Stimulated activated memory B cell treated with anti-CD40 and anti-IgM and Interleukin-4, amounts not matched to agents 10 μg/mL and 1 μg/mL and 100 μg/mL, for 72 hours (primary cell): Measurements from ENCODE around the gene EFHC1.

Source experiments
- ATAC-seq: fragments of 150-1000 bp; cut with Tn5 transposase; 2 replicates; pipeline ENCODE4 v1.10.0; 2021
- H3K27ac Mint-ChIP-seq: one replicate; pipeline ENCODE4 v1.8.0; 2022; ENCODE audit warnings: mild to moderate bottlenecking, mixed read lengths
- H3K27me3 Mint-ChIP-seq: one replicate; pipeline ENCODE4 v1.8.0; 2022; ENCODE audit warnings: mixed read lengths
- H3K36me3 Mint-ChIP-seq: one replicate; pipeline ENCODE4 v1.8.0; 2022; ENCODE audit warnings: mixed read lengths
- H3K4me1 Mint-ChIP-seq: one replicate; pipeline ENCODE4 v1.8.0; 2022; ENCODE audit warnings: mixed read lengths
- H3K4me3 Mint-ChIP-seq: one replicate; pipeline ENCODE4 v1.8.0; 2022; ENCODE audit warnings: mild to moderate bottlenecking, moderate library complexity, mixed read lengths
- H3K9me3 Mint-ChIP-seq: one replicate; pipeline ENCODE4 v1.8.0; 2022; ENCODE audit warnings: mixed read lengths

The EFHC1 gene

GRCh38 chr6:52499026-52499425 lies 78.9 kb downstream of the EFHC1 start:
- peak overlapping the region; percentile 98 for H3K27ac Mint-ChIP-seq
- H3K4me1 Mint-ChIP-seq = peaks cover 60% of the 10 kb centered on the region
- H3K27me3 Mint-ChIP-seq = no peaks in the 10 kb centered on the region
- no peak for ATAC-seq
- H3K36me3 Mint-ChIP-seq = peaks cover 16% of the 10 kb centered on the region
- no peaks in the 10 kb centered on the region for H3K9me3 Mint-ChIP-seq
- peak overlapping the region; percentile 67 for H3K4me3 Mint-ChIP-seq

- Mint-ChIP-seq H3K4me1 (peaks cover 53% of the 10 kb centered on the region), H3K27me3 (no peaks in the 10 kb centered on the region), H3K36me3 (peaks cover 14% of the 10 kb centered on the region), H3K27ac (peak overlapping the region; percentile 98), H3K4me3 (no peak overlapping the region), H3K9me3 (no peaks in the 10 kb centered on the region)
- no peak for ATAC-seq
Observed at GRCh38 chr6:52499681-52500236, 79.6 kb downstream of the EFHC1 start.

GRCh38 chr6:52500238-52501129 lies 80.3 kb downstream of the EFHC1 start:
- Mint-ChIP-seq H3K27ac (peak overlapping the region; percentile 98), H3K9me3 (no peaks in the 10 kb centered on the region), H3K27me3 (no peaks in the 10 kb centered on the region), H3K4me3 (no peak overlapping the region), H3K4me1 (peaks cover 46% of the 10 kb centered on the region), H3K36me3 (peaks cover 11% of the 10 kb centered on the region)
- no peak for ATAC-seq

- Mint-ChIP-seq H3K4me1 (peaks cover 26% of the 10 kb centered on the region), H3K27me3 (no peaks in the 10 kb centered on the region), H3K36me3 (peaks cover 21% of the 10 kb centered on the region), H3K27ac (peak overlapping the region; percentile 40), H3K9me3 (no peaks in the 10 kb centered on the region), H3K4me3 (no peak overlapping the region)
- ATAC-seq = no peak
Observed at GRCh38 chr6:52502306-52503029, 82.3 kb downstream of the EFHC1 start.

GRCh38 chr6:52503323-52503747 lies 83.2 kb downstream of the EFHC1 start:
- no peak overlapping the region for H3K4me3 Mint-ChIP-seq
- H3K27me3 Mint-ChIP-seq = no peaks in the 10 kb centered on the region
- peaks cover 17% of the 10 kb centered on the region for H3K4me1 Mint-ChIP-seq
- no peak overlapping the region for H3K27ac Mint-ChIP-seq
- H3K9me3 Mint-ChIP-seq = no peaks in the 10 kb centered on the region
- no peak for ATAC-seq
- peaks cover 30% of the 10 kb centered on the region for H3K36me3 Mint-ChIP-seq

- Mint-ChIP-seq H3K4me1 (peaks cover 9% of the 10 kb centered on the region), H3K27me3 (no peaks in the 10 kb centered on the region), H3K4me3 (no peak overlapping the region), H3K9me3 (no peaks in the 10 kb centered on the region), H3K27ac (peak overlapping the region; percentile 62), H3K36me3 (peaks cover 37% of the 10 kb centered on the region)
- ATAC-seq = no peak
Observed at GRCh38 chr6:52503851-52504781, 84.0 kb downstream of the EFHC1 start.

GRCh38 chr6:52504782-52505136 lies 84.6 kb downstream of the EFHC1 start:
- H3K27ac Mint-ChIP-seq = peak overlapping the region; percentile 62
- no peak for ATAC-seq
- peaks cover 9% of the 10 kb centered on the region for H3K4me1 Mint-ChIP-seq
- no peaks in the 10 kb centered on the region for H3K27me3 Mint-ChIP-seq
- H3K36me3 Mint-ChIP-seq = peaks cover 44% of the 10 kb centered on the region
- H3K4me3 Mint-ChIP-seq = no peak overlapping the region
- no peaks in the 10 kb centered on the region for H3K9me3 Mint-ChIP-seq

- peaks cover 44% of the 10 kb centered on the region for H3K36me3 Mint-ChIP-seq
- H3K27me3 Mint-ChIP-seq = no peaks in the 10 kb centered on the region
- H3K27ac Mint-ChIP-seq = peak overlapping the region; percentile 62
- H3K4me3 Mint-ChIP-seq = no peak overlapping the region
- no peaks in the 10 kb centered on the region for H3K9me3 Mint-ChIP-seq
- ATAC-seq = no peak
- peaks cover 11% of the 10 kb centered on the region for H3K4me1 Mint-ChIP-seq
Observed at GRCh38 chr6:52505726-52506409, 85.7 kb downstream of the EFHC1 start.

GRCh38 chr6:52506476-52506875 lies 86.3 kb downstream of the EFHC1 start:
- no peak overlapping the region for H3K27ac Mint-ChIP-seq
- H3K9me3 Mint-ChIP-seq = no peaks in the 10 kb centered on the region
- no peaks in the 10 kb centered on the region for H3K27me3 Mint-ChIP-seq
- no peak overlapping the region for H3K4me3 Mint-ChIP-seq
- no peak for ATAC-seq
- H3K4me1 Mint-ChIP-seq = peaks cover 11% of the 10 kb centered on the region
- peaks cover 48% of the 10 kb centered on the region for H3K36me3 Mint-ChIP-seq

- H3K4me3 Mint-ChIP-seq = no peak overlapping the region
- no peaks in the 10 kb centered on the region for H3K9me3 Mint-ChIP-seq
- H3K36me3 Mint-ChIP-seq = peaks cover 54% of the 10 kb centered on the region
- H3K4me1 Mint-ChIP-seq = peaks cover 11% of the 10 kb centered on the region
- H3K27me3 Mint-ChIP-seq = no peaks in the 10 kb centered on the region
- peak overlapping the region; percentile 34 for H3K27ac Mint-ChIP-seq
- ATAC-seq = no peak
Observed at GRCh38 chr6:52507557-52508260, 87.6 kb downstream of the EFHC1 start.

- Mint-ChIP-seq H3K36me3 (peaks cover 54% of the 10 kb centered on the region), H3K4me3 (no peak overlapping the region), H3K27me3 (no peaks in the 10 kb centered on the region), H3K9me3 (no peaks in the 10 kb centered on the region), H3K27ac (peak overlapping the region; percentile 79), H3K4me1 (peaks cover 11% of the 10 kb centered on the region)
- ATAC-seq = no peak
Observed at GRCh38 chr6:52508261-52508739, 88.2 kb downstream of the EFHC1 start.

- peak; percentile 27 for ATAC-seq
- Mint-ChIP-seq H3K4me3 (no peak overlapping the region), H3K27me3 (no peaks in the 10 kb centered on the region), H3K4me1 (peaks cover 11% of the 10 kb centered on the region), H3K9me3 (no peaks in the 10 kb centered on the region), H3K27ac (peak overlapping the region; percentile 79), H3K36me3 (peaks cover 66% of the 10 kb centered on the region)
Observed at GRCh38 chr6:52509281-52510212, 89.4 kb downstream of the EFHC1 start.

GRCh38 chr6:52510213-52510562 lies 90.0 kb downstream of the EFHC1 start:
- Mint-ChIP-seq H3K27me3 (no peaks in the 10 kb centered on the region), H3K36me3 (peaks cover 68% of the 10 kb centered on the region), H3K9me3 (no peaks in the 10 kb centered on the region), H3K4me3 (no peak overlapping the region), H3K4me1 (peaks cover 11% of the 10 kb centered on the region), H3K27ac (peak overlapping the region; percentile 79)
- no peak for ATAC-seq
